T-helper 17 cell (primary cell): ENCODE results near the gene CAB39. TPM values are rescaled to one million over a fixed set of nuclear protein-coding genes. Genes with fewer than 3 reads are reported as not detected.

Source experiments
- total RNA-seq, 4 donors: library from RNA in 2 of 4; stranded (reverse) in 2 of 4; gene quantifications; one replicate each; pipeline ENCODE4 v1.2.3 and lab custom pipeline; 2022 to 2026

The CAB39 gene
- total RNA-seq, 2 donors from 2014 or later: 82.3 to 89.8 TPM

Other genes with a start within 250 kb of the CAB39 start
- gene ITM2C, start 152.1 kb downstream of the CAB39 start, total RNA-seq: 10 to 100 TPM; 15.3 to 18.6 TPM
- 1 to 10 TPM; 3.8 to 8.3 TPM for gene GPR55, start 212.4 kb downstream of the CAB39 start, total RNA-seq